Tibial nerve (tissue), 4 donors: ENCODE data around the gene CPAMD8.

ENCODE experiments used
- EP300 ChIP-seq, 2 donors: sonication (generic); formaldehyde crosslinking; IDR thresholded peaks; one replicate each; pipeline ENCODE4 v1.6.1; 2017; ENCODE audit warnings: antibody characterized with exemption in 2 of 2, mild to moderate bottlenecking in 1 of 2
- POLR2A ChIP-seq, 2 donors: fragments of 450-650 bp; IDR thresholded peaks; one replicate each; pipeline ENCODE4 v1.6.1; 2017; ENCODE audit warnings: antibody characterized with exemption in 2 of 2, mild to moderate bottlenecking in 2 of 2, moderate library complexity in 2 of 2
- TF ChIP-seq, protein P1 (sequence below), 5 experiments: fragments of 200-600 bp in 3 of 5; fragments of 450-650 bp in 2 of 5; sonication (generic) in 3 of 5; IDR thresholded peaks; one replicate each; pipeline ENCODE4 v1.5.1; 2016 to 2019; ENCODE audit warnings: antibody characterized with exemption in 5 of 5, mild to moderate bottlenecking in 3 of 5, moderate library complexity in 2 of 5

DNA sequence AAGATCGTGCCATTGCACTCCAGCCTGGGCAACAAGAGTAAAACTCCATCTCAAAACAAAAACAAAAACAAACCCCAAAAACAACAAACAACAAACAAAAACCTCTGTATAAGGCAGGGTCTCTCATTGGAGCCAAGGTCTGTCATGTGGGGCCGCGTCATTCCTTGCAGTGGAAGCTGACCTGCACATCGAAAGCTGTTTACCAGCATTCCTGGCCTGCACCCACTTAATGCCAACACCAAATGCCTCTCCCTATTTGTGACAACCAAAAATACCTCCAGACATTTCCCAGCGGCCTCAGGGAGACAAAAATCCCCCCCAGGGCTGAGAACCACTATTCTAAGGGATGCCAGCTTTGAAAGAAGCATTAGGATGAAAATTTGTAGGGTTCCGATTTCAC is 1.2 kb downstream of the CPAMD8 start:
- TF ChIP-seq POLR2A (IDR thresholded peaks at IDR 0.05) (no peak), EP300 (IDR thresholded peaks at IDR 0.05) (no peak)
- TF ChIP-seq, protein P1, sequence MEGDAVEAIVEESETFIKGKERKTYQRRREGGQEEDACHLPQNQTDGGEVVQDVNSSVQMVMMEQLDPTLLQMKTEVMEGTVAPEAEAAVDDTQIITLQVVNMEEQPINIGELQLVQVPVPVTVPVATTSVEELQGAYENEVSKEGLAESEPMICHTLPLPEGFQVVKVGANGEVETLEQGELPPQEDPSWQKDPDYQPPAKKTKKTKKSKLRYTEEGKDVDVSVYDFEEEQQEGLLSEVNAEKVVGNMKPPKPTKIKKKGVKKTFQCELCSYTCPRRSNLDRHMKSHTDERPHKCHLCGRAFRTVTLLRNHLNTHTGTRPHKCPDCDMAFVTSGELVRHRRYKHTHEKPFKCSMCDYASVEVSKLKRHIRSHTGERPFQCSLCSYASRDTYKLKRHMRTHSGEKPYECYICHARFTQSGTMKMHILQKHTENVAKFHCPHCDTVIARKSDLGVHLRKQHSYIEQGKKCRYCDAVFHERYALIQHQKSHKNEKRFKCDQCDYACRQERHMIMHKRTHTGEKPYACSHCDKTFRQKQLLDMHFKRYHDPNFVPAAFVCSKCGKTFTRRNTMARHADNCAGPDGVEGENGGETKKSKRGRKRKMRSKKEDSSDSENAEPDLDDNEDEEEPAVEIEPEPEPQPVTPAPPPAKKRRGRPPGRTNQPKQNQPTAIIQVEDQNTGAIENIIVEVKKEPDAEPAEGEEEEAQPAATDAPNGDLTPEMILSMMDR (IDR thresholded peaks at IDR 0.05): no peak
